A549 (cell line): Measurements from ENCODE around the gene NDUFA5. TPM values are rescaled to one million over a fixed set of nuclear protein-coding genes. Genes with fewer than 3 reads are reported as not detected.

Experiments
- ATAC-seq, 2 experiments: fragments of 200-7000 bp in 1 of 2; fragments of >200 bp in 1 of 2; cut with Nextera tagmentation in 1 of 2; cut with Tn5 transposase in 1 of 2; 3 replicates each; pipeline versions ENCODE4 v1.8.0 to v1.9.1; 2018 to 2020; ENCODE audit warnings: mild to moderate bottlenecking in 1 of 2, moderate library complexity in 1 of 2
- CTCF ChIA-PET: fragments of 300-600 bp; sonication (Branson Sonifier 250); formaldehyde crosslinking; extraction: SDS; loops from one replicate; lab custom pipeline; 2021; ENCODE audit warnings: antibody characterized with exemption, inconsistent platforms; lab: Yijun Ruan, JAX
- POLR2A ChIA-PET: fragments of 350-600 bp; formaldehyde crosslinking; extraction: SDS; loops from one replicate; lab custom pipeline; 2021; ENCODE audit warnings: antibody characterized with exemption, inconsistent platforms; lab: Yijun Ruan, JAX
- DNase-seq, 2 experiments: peaks; one replicate each; pipeline versions ENCODE4 v3.0.0 to v3.0.0-alpha.2; 2011 to 2016; ENCODE audit warnings: low read depth in 1 of 2, low spot score in 1 of 2
- FAIRE-seq: peaks from 2 replicates; lab custom pipeline; 2011; peaks lifted over from hg19 to GRCh38; lab: Jason Lieb, UNC
- H3K27ac ChIP-seq, 2 experiments: fragments of >200 bp; sonication (Bioruptor Twin); formaldehyde crosslinking; 3 replicates each; pipeline ENCODE4 v1.5.1; 2016 to 2017
- H3K4me1 ChIP-seq: fragments of >200 bp; sonication (Bioruptor Twin); formaldehyde crosslinking; 3 replicates; pipeline ENCODE4 v1.6.1; 2016
- H3K4me2 ChIP-seq: fragments of >200 bp; sonication (Bioruptor Twin); formaldehyde crosslinking; 3 replicates; pipeline ENCODE4 v1.6.1; 2016
- H3K4me3 ChIP-seq: fragments of >200 bp; sonication (Bioruptor Twin); formaldehyde crosslinking; 3 replicates; pipeline ENCODE4 v1.5.1; 2016
- H3K9me3 ChIP-seq: fragments of >200 bp; sonication (Bioruptor Twin); formaldehyde crosslinking; 3 replicates; pipeline ENCODE4 v1.6.1; 2016
- CBX8 ChIP-seq: fragments of 200-600 bp; sonication (generic); IDR thresholded peaks from 2 replicates; pipeline ENCODE4 v1.6.1; 2016
- JUN ChIP-seq, 2 experiments: fragments of >200 bp; sonication (Bioruptor Twin); formaldehyde crosslinking; IDR thresholded peaks; 2 replicates in 1 of 2; 3 replicates in 1 of 2; pipeline ENCODE4 v1.6.1; 2016 to 2017
- KDM1A ChIP-seq: fragments of 200-600 bp; sonication (generic); IDR thresholded peaks from 2 replicates; pipeline ENCODE4 v1.6.1; 2016; ENCODE audit warnings: low read depth, mild to moderate bottlenecking
- MAFK ChIP-seq: fragments of 450-650 bp; IDR thresholded peaks from 2 replicates; pipeline ENCODE4 v1.6.1; 2014; ENCODE audit not compliant: partially characterized antibody
- MYC ChIP-seq: IDR thresholded peaks from 2 replicates; pipeline ENCODE4 v1.6.1; 2012; ENCODE audit warnings: mild to moderate bottlenecking, inconsistent platforms, low read length, improper control_type of control experiment, borderline replicate concordance
- NPAS2 ChIP-seq: fragments of 250-450 bp; sonication (Bioruptor Pico); IDR thresholded peaks from 2 replicates; pipeline ENCODE4 v1.8.0; 2022; ENCODE audit warnings: mild to moderate bottlenecking, moderate library complexity, borderline replicate concordance
- POLR2AphosphoS2 ChIP-seq: conservative IDR thresholded peaks from 2 replicates; pipeline ENCODE4 v1.6.1; 2012; ENCODE audit warnings: low read length, improper control_type of control experiment, inconsistent platforms
- RAD21 ChIP-seq, 2 experiments: fragments of >200 bp in 1 of 2; sonication (Bioruptor Twin) in 1 of 2; formaldehyde crosslinking in 1 of 2; IDR thresholded peaks in 1 of 2; conservative IDR thresholded peaks in 1 of 2; 2 replicates in 1 of 2; 3 replicates in 1 of 2; pipeline ENCODE4 v1.6.1; 2012 to 2018; ENCODE audit warnings: inconsistent platforms in 1 of 2
- SMC3 ChIP-seq: fragments of >200 bp; sonication (Bioruptor Twin); formaldehyde crosslinking; IDR thresholded peaks from 3 replicates; pipeline ENCODE4 v1.6.1; 2018; ENCODE audit warnings: inconsistent platforms
- SREBF2 ChIP-seq: fragments of 450-650 bp; IDR thresholded peaks from 2 replicates; pipeline ENCODE4 v1.6.1; 2014; ENCODE audit warnings: mild to moderate bottlenecking, moderate library complexity
- ZNF302 ChIP-seq: fragments of 250-450 bp; sonication (Bioruptor Pico); IDR thresholded peaks from 2 replicates; pipeline ENCODE4 v1.9.0; 2021; ENCODE audit warnings: inconsistent platforms, mild to moderate bottlenecking, moderate library complexity
- WGBS: methylation state at CpG from one replicate; pipeline ENCODE4 v1.1.6; 2017; ENCODE audit errors: missing lambda C conversion rate; 5-methylcytosine and 5-hydroxymethylcytosine counted together
- polyA plus RNA-seq, 4 experiments: library from polyadenylated mRNA; depleted of rRNA in 3 of 4; stranded (reverse); fragments of >200 nt; fragmentation: RNase III in 1 of 4; extraction: RNeasy Plus Mini Kit Qiagen cat#74134 plus additional on column Dnase treatment in 1 of 4; gene quantifications; 2 replicates in 3 of 4; 3 replicates in 1 of 4; pipeline ENCODE4 v1.2.3, GENCODE V29; 2011 to 2017
- TF ChIP-seq, protein P1 (sequence below): fragments of >200 bp; sonication (Bioruptor Twin); formaldehyde crosslinking; IDR thresholded peaks from 3 replicates; pipeline ENCODE4 v1.5.1; 2016
- TF ChIP-seq, protein P2 (sequence below): fragments of >200 bp; sonication (Bioruptor Twin); formaldehyde crosslinking; IDR thresholded peaks from 3 replicates; pipeline ENCODE4 v1.6.1; 2016
- TF ChIP-seq, protein P3 (sequence below): IDR thresholded peaks from 2 replicates; pipeline ENCODE4 v1.6.1; 2012

The NDUFA5 gene
- polyA plus RNA-seq, 2 of the 4 experiments (the other 2 are of a cell fraction), result 58.8 to 64.8 TPM

DNA sequence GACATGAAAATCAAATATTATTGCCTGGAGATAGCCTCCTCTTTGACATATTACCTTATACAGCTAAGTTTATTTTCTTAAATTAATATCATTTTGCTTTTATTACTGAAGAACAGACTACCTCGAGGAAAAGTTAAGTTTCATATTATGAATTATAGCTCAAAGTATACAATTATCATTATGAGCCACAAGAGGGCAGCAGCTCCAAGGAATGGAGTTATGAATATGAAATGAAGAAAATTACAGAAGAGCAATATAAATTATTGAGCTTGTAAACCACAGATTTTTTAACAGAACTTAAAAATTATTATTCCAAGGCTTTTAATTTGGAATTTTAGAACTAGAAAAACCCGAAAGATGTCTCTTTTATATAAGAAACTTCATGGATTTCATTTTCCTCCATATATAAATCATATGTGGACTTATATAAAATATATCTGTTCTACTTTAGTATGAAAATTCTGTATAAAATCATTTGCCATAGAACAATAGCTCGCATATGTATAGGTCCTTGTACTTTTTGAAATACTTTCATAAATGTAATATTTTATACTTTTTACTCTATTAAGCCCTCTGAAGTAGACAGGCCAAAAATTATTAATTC is 63.3 kb downstream of the NDUFA5 start:
- peak in 1 of 2 experiments; percentile 70; a peak in 3 of 6 replicates for ATAC-seq
- WGBS, result 3% methylated on average over 3 of the region's 3 CpGs
- TF ChIP-seq JUN (IDR thresholded peaks at IDR 0.05), result no peak
- TF ChIP-seq MYC, result no peak
- TF ChIP-seq, protein P1, sequence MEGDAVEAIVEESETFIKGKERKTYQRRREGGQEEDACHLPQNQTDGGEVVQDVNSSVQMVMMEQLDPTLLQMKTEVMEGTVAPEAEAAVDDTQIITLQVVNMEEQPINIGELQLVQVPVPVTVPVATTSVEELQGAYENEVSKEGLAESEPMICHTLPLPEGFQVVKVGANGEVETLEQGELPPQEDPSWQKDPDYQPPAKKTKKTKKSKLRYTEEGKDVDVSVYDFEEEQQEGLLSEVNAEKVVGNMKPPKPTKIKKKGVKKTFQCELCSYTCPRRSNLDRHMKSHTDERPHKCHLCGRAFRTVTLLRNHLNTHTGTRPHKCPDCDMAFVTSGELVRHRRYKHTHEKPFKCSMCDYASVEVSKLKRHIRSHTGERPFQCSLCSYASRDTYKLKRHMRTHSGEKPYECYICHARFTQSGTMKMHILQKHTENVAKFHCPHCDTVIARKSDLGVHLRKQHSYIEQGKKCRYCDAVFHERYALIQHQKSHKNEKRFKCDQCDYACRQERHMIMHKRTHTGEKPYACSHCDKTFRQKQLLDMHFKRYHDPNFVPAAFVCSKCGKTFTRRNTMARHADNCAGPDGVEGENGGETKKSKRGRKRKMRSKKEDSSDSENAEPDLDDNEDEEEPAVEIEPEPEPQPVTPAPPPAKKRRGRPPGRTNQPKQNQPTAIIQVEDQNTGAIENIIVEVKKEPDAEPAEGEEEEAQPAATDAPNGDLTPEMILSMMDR, result peak; percentile 73
- peak; percentile 74 for TF ChIP-seq RAD21 (conservative IDR thresholded peaks at IDR 0.05 in 1 of 2, IDR thresholded peaks at IDR 0.05 in 1 of 2)
- peak; percentile 64 for TF ChIP-seq SMC3
- TF ChIP-seq, all 56 proteins: peak for 3
- FAIRE-seq, result no peak
- ChIA-PET CTCF (interaction anchor here (1.0 to 5.6 kb wide), 14 partner anchors 9 to 419 kb away, joined by 3 to 24 read pairs (median 4); partner anchors contain the start of genes IQUB and NDUFA5), POLR2A (no interaction called here)
- DNase-seq, result peak; percentile 20 to 40
- H3K4me1 ChIP-seq, result no peaks in the 10 kb centered on the region
- peak overlapping the region; percentile 50 for H3K4me2 ChIP-seq
- no peak overlapping the region for H3K27ac ChIP-seq
- H3K4me3 ChIP-seq, result no peak overlapping the region
- H3K9me3 ChIP-seq, result no peaks in the 10 kb centered on the region

DNA sequence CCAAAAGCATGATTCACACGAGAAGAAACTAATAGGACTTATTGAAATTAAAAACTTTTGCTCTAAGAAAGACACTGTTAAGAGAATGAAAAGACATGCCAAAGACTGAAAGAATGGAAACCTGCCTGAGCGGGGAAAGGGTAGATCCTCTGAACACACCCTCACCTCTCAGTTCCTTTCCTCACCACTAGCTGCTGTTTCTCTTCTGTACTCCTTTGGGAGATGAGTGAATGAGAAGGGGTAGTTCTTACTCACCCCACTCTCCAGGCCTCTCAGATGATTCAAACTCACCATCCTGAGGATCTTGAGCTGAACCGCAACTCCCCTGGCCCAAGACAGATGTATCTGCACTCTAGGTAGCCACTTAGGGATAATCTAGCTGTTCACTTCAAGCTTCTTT is 65.1 kb downstream of the NDUFA5 start:
- FAIRE-seq (no peak), ATAC-seq (peak; percentile 82 to 91), DNase-seq (peak in 1 of 2 experiments; percentile 7)
- CTCF ChIA-PET, result interaction anchor here (0.9 to 1.3 kb wide), 3 partner anchors 21 to 50 kb away, joined by 3 read pairs; no protein-coding TSS in a partner anchor
- Histone ChIP-seq H3K9me3 (no peaks in the 10 kb centered on the region), H3K4me2 (no peak overlapping the region), H3K4me1 (no peaks in the 10 kb centered on the region), H3K27ac (no peak overlapping the region), H3K4me3 (no peak overlapping the region)
- 25% methylated on average over 3 of the region's 3 CpGs for WGBS
- POLR2A ChIA-PET, result no interaction called here
- no peak for TF ChIP-seq POLR2AphosphoS2
- TF ChIP-seq, protein P2, sequence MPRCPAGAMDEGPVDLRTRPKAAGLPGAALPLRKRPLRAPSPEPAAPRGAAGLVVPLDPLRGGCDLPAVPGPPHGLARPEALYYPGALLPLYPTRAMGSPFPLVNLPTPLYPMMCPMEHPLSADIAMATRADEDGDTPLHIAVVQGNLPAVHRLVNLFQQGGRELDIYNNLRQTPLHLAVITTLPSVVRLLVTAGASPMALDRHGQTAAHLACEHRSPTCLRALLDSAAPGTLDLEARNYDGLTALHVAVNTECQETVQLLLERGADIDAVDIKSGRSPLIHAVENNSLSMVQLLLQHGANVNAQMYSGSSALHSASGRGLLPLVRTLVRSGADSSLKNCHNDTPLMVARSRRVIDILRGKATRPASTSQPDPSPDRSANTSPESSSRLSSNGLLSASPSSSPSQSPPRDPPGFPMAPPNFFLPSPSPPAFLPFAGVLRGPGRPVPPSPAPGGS, result no peak
- TF ChIP-seq ZNF302 (CRISPR knock-in tag), result no peak
- no peak for TF ChIP-seq SMC3
- TF ChIP-seq NPAS2, result no peak
- TF ChIP-seq, protein P3, sequence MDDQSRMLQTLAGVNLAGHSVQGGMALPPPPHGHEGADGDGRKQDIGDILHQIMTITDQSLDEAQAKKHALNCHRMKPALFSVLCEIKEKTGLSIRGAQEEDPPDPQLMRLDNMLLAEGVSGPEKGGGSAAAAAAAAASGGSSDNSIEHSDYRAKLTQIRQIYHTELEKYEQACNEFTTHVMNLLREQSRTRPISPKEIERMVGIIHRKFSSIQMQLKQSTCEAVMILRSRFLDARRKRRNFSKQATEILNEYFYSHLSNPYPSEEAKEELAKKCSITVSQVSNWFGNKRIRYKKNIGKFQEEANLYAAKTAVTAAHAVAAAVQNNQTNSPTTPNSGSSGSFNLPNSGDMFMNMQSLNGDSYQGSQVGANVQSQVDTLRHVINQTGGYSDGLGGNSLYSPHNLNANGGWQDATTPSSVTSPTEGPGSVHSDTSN, result no peak
- TF ChIP-seq KDM1A, result no peak
- TF ChIP-seq MAFK, result no peak
- no peak for TF ChIP-seq SREBF2
- no peak for TF ChIP-seq CBX8

Other genes with a start within 250 kb of the NDUFA5 start
- gene IQUB, start 23.2 kb downstream of the NDUFA5 start, polyA plus RNA-seq (2011; rRNA removed), result 0.05 and 0.08 TPM in 2 replicates
- 0.05 to 0.08 TPM (median 0.08 TPM) in 3 replicates for gene IQUB, start 23.2 kb downstream of the NDUFA5 start, polyA plus RNA-seq (2017; fragmentation: RNase III; extraction: RNeasy Plus Mini Kit Qiagen cat#74134 plus additional on column Dnase treatment)
- not detected in 2 replicates for gene ASB15, start 44.0 kb upstream of the NDUFA5 start, polyA plus RNA-seq (2011; rRNA removed)
- not detected in 3 replicates for gene ASB15, start 44.0 kb upstream of the NDUFA5 start, polyA plus RNA-seq (2017; fragmentation: RNase III; extraction: RNeasy Plus Mini Kit Qiagen cat#74134 plus additional on column Dnase treatment)
- gene LMOD2, start 98.0 kb upstream of the NDUFA5 start, polyA plus RNA-seq (2011; rRNA removed), result not detected in 2 replicates
- not detected in 3 replicates for gene LMOD2, start 98.0 kb upstream of the NDUFA5 start, polyA plus RNA-seq (2017; fragmentation: RNase III; extraction: RNeasy Plus Mini Kit Qiagen cat#74134 plus additional on column Dnase treatment)
- gene WASL, start 191.2 kb upstream of the NDUFA5 start, polyA plus RNA-seq (2011; rRNA removed), result 18.5 and 21.2 TPM in 2 replicates
- gene WASL, start 191.2 kb upstream of the NDUFA5 start, polyA plus RNA-seq (2017; fragmentation: RNase III; extraction: RNeasy Plus Mini Kit Qiagen cat#74134 plus additional on column Dnase treatment), result 18.6 to 21.0 TPM (median 20.2 TPM) in 3 replicates